DMS53 treated with DMSO at 0.1 percent for 48 hours (cell line): ENCODE results near the gene RALGAPA2.

Source experiments
- DNase-seq: peaks from one replicate; lab custom pipeline; 2025; ENCODE audit not compliant: unreplicated experiment; lab: John Stamatoyannopoulos, UW

Gene RALGAPA2

GRCh38 chr20:20712474-20713243 is at the start of gene RALGAPA2:
Gene RALGAPA2 (minus strand): TSS chr20:20712644. CDS start chr20:20712480, 164 bp downstream.
- DNase-seq = peak; percentile 96

- DNase-seq = no peak
Observed at GRCh38 chr20:20761301-20761700, 48.9 kb upstream of the RALGAPA2 start.

DNA sequence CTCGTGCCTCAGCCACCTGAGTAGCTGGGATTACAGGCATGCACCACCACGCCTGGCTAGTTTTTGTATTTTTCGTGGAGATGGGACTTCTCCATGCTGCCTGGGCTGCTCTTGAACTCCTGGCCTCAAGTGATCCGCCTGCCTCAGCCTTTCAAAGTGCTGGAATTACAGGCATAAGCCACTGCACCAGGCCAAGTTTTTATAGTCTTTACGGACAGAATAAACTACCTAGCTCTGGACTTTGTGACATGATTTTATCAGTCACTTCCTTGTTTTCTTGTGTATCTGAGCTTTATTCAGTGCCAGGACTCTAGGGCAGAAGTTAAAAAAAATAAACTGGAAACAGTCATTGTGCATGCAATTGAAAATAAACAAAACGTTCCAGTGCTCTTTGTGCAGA is 46.7 kb upstream of the RALGAPA2 start:
- no peak for DNase-seq

- DNase-seq = no peak
Observed at GRCh38 chr20:20755674-20756319, 43.4 kb upstream of the RALGAPA2 start.

DNA sequence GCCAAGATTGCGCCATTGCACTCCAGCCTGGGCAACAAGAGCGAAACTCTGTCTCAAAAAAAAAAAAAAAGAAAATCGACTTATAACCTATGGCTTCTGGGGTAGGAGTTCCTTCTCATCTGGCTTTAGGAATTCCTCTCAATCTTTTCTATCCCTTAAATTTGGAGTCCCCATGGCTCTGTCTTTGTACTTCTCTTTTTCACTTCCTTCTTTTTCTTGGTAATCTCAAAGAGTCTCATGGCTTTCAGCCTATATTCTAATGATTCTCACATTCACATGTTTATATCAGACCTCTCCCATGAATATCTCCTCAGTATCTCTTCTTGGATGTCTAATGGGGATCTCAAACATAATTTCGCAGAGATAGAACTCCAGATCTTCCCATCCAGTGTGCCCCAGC is 42.8 kb upstream of the RALGAPA2 start:
- DNase-seq = no peak

DNA sequence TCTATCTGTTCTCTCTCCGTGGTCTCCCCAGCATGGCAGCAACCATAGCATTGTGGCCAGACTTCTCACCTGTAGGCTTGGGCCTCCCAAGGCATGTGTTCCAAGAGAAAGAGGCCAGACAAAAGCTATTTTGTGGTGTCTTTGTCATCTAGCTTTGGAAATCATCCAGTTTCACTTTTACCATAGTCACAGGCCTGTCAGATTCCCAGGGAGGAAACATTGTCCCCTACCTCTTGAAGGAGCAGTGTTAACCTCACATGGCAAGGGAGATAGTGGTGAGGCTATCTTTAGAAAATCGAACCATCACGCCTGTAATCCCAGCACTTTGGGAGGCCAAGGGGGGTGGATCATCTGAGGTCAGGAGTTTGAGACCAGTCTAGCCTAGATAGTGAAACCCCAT is 42.3 kb upstream of the RALGAPA2 start:
- no peak for DNase-seq

GRCh38 chr20:20752712-20753111 is 40.3 kb upstream of the RALGAPA2 start:
- no peak for DNase-seq

DNA sequence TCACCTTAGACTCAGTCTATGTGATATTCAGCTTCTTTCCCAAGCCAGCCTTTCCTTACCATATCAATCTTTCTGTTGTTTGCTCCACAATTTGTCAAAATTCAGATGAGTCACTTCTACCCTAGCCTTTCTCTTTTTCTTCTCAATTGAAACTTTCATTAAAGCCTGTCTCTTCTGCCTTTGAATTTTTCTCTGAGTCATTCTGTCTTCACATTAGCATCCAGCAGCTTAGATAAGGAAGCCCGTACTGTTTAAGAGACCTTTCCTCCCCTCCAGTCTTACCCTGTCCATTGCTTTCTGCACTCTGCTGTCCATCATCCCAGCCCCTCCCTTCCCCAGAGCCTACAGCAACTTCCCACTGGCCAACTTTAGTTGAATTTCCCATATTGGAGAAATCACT is 34.9 kb upstream of the RALGAPA2 start:
- no peak for DNase-seq

- DNase-seq = no peak
Observed at GRCh38 chr20:20744170-20744725, 31.8 kb upstream of the RALGAPA2 start.

GRCh38 chr20:20743511-20744169 is 31.2 kb upstream of the RALGAPA2 start:
- no peak for DNase-seq

DNA sequence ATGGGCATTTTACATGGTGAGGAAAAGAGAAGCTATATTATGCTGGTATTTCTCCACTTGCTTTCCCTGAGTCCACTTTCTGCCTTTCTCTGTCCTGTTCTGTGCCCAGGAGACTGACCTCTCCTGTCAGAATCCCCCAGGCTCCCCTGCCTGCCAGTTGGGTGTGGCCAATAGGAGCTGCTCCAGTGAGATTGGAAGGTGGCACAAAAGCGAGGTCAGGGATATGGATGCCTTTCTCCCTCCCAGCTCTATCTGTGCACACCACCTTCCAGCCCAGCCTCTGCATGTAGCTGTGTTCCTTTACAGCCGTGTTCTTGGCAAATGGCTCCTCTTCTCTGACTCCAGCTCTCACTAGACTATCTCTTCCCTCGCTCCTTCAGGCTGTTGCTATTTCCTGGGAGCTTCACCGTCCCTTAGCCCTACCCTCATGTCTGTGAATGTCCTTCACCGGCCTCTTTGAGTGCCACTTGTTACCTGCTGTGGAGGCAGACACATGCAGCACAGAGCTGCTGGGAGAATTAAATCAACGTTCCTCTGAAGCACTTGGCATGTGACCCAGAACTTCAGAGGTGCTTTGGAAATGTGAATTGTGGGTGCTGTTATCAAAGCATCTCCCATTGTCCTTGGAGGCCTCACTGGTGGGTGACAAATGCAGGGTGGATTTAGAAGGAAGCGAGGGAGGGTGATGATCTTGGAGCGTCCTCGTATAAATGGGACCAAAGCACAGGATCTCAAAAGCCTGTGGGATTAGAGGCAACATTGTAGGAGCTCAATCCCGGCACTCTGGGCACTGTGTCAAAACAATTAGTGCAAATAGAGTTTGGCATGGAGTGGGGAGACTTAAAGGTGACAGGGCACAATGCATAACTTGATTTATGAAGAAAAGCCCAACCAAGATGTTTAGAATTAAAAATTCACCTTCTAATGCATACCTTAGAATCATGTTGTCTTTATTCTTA is 28.9 kb upstream of the RALGAPA2 start:
- DNase-seq = no peak

- no peak for DNase-seq
Observed at GRCh38 chr20:20740541-20740940, 28.1 kb upstream of the RALGAPA2 start.

DNA sequence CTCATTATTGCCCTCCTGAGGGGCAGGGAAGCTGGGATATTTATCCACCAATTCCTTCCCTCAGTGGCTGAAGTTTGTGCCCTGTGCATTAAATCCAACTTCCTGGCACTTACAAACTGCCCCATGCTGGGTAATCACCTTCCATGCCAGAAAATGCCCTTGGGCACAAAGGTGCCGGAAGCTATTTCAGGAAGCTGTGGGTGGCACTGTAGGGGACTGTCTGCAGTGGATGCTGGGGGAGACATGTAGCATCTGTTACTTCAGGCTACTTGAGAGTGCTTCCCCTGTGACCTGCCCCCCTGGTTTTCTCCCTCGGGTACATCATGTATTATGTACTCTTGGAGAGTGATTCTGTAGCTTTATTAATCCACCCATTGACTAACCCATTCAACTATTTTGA is 24.7 kb upstream of the RALGAPA2 start:
- DNase-seq = no peak

DNA sequence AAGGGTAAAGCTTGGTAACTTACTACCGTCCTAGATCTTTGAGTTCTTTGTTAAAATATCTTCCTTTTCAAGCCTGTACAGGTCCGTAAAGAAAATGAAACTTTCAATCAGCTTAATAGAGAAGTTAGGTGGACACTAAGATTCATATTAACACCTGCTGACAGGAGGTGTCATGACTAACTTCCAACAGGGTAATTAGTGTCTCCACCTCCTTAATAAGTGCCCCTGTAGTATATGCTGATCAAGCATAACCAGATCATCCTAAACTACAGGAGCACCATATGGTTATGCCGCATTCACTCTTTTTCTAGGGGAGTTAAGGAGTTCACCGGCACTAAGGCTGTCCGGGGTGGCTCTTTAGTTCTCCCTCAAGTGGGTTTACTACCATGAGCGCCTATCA is 23.9 kb upstream of the RALGAPA2 start:
- no peak for DNase-seq

- DNase-seq = no peak
Observed at GRCh38 chr20:20734475-20734948, 22.1 kb upstream of the RALGAPA2 start.

- DNase-seq = no peak
Observed at GRCh38 chr20:20733943-20734342, 21.5 kb upstream of the RALGAPA2 start.

DNA sequence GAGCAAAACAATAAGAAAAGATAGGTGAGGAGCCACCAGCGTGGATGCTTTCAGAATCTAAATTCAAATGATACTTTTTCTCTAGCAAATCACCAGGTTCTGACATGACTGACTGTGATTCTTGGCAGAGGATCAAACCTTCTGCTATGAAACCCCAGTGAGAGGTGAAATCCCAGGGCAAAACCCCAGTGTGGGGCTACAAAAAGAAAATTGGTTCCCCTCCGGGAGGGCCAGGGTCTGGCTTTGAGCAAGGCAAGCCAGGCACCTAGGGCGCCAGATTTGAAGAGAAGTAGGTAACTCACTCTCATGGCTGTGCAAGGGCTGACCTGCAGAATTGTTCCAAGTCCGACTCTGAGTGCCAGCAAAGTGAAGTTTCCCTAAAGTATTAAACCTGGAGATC is 20.2 kb upstream of the RALGAPA2 start:
- DNase-seq = no peak

DNA sequence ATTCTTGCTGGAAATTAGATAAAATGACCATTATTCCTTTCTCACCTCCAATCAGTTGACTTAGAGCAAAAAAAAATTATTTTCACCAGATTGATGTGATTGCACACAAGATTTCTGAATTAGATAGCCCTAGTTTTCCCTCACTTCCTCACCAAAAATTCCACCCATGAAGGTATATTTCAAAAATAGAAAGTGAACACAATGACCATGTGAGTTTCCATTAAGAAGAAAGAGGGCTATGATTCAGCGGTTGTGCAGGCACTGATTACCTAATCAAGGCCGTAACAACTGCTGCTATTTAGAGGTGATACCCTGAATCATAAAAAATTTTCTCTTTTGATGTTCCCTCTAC is 19.5 kb upstream of the RALGAPA2 start:
- no peak for DNase-seq

DNA sequence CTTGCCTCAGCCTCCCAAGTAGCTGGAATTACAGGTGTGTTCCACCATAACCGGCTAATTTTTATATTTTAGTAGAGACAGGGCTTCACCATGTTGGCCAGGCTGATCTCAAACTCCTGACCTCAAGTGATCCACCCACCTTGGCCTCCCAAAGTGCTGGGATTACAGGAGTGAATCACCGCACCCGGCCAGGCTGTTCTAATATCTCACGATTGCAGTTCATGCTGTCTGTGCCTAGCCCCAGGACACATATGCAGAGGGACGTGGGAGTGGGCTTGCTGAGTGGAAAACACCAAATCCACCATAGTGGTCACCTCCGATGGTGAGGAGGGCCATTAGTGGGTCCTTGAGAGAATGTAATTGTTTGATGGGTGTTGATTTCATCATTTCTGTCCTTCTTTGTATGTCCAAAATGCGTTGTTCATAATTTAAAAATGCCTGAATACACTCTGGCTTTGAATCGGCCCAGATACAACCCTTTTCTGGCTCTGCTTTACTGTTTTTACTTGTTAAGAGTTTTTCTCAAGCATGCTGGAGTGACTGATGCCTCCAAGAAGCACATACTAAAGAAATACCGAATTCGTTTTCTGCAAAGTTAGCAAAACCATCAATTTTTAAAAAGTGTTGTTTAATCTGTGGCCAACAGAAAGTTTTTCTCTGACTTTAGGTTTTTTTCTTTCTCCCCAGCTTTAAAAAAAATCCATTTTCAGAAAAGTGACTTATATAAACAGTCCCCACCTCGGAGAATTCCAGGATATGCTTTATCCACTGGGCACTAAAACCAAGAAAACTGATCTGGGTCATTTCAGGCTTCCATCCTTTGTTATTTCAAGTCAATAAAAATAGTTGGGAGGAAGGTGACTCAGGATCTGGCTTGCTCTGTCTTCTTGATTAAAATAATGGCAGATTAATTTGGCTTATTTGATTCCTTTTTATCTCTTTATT is 18.8 kb upstream of the RALGAPA2 start:
- DNase-seq = no peak

GRCh38 chr20:20729563-20729962 is 17.1 kb upstream of the RALGAPA2 start:
- no peak for DNase-seq
